Left colon (tissue), 2 donors: ENCODE measurements around the gene GMDS. TPM values are rescaled to one million over a fixed set of nuclear protein-coding genes. Genes with fewer than 3 reads are reported as not detected.

Experiments
- ATAC-seq: fragments of 200-7000 bp; cut with Tn5 transposase; one replicate; pipeline ENCODE4 v1.9.1; 2020; ENCODE audit warnings: mild to moderate bottlenecking, moderate library complexity
- DNase-seq, 2 donors: peaks; one replicate each; pipeline ENCODE4 v3.0.0-alpha.2; 2020
- intact Hi-C, 2 donors: fragments of 100-400 bp; cut with DNase I in 1 of 2; cut with micrococcal nuclease in 1 of 2; formaldehyde crosslinking; loops; one replicate each; pipeline versions ENCODE4 v1.11.2 to v1.14.0; 2022; cut with DNase I, micrococcal nuclease
- total RNA-seq, 2 donors: library from RNA; stranded (reverse); fragmentation: NEBNext Ultra II Directional; extraction: Animal tissue kit (Norgen Biotek cat#: 25700); gene quantifications; one replicate each; pipeline ENCODE4 v1.2.1, GENCODE V29; 2021
- donor health status: DM: no; HTN: no; CAD: no.
- donor health status: DM: yes; HTN: yes; CAD: no.

Gene GMDS
- total RNA-seq, 2 donors from 2014 or later, result 148 to 229 TPM

DNA sequence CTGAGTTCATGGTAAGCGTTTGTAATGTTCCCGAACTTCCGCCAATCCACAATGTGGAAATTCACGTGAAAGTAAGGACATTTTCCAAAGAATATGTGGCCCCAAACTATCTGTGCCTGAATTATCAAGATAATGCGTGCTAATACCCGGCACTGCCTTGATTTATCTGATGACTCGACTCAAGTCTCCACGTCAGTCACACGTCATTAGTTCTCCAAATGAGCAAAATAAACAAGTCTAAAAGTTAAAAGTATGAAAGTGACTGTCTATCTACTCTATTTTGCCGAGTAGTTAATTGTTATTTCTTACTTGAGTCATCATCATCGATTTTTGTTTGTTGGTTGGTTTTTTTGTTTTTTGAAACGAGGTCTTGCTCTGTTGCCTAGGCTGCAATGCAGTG is 657.4 kb downstream of the GMDS start:
- no peak for ATAC-seq
- no peak for DNase-seq
- intact Hi-C loops, result no loop called here

GRCh38 chr6:1587546-1587945 is 657.9 kb downstream of the GMDS start:
- intact Hi-C loops, result no loop called here
- no peak for ATAC-seq

GRCh38 chr6:1586861-1587450 is 658.4 kb downstream of the GMDS start:
- no peak for ATAC-seq
- no peak for DNase-seq
- intact Hi-C loops, result no loop called here

More at GRCh38 chr6:1587546-1587945, 657.9 kb downstream of the GMDS start:
- no peak for DNase-seq

- DNase-seq, result no peak
- intact Hi-C loops, result no loop called here
Observed at GRCh38 chr6:1586256-1586655, 659.1 kb downstream of the GMDS start.

DNA sequence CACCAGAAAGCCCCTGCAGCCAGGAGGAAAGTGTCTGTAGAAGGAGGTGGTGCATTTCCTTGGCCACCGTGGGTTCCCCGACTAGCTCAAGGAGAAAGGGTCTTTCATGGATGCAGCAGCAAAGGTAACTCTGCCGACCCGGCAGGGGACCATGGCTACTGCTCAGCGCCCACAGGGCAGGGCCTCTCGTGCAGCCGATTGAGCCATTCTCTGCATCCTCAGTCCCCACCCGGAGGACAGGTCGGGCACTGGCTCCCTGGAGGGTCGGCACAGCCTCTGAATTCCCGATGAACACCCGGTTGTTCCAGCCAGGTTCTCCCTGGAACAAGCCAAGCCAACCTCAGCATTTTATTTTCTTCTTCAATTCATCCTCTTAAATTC is 659.7 kb downstream of the GMDS start:
- intact Hi-C loops, result no loop called here
- ATAC-seq, result no peak
- DNase-seq, result no peak

More at GRCh38 chr6:1586256-1586655, 659.1 kb downstream of the GMDS start:
- ATAC-seq, result no peak

GRCh38 chr6:1584996-1585668 is 660.3 kb downstream of the GMDS start:
- intact Hi-C loops, result no loop called here
- DNase-seq (no peak), ATAC-seq (no peak)

- DNase-seq (no peak), ATAC-seq (no peak)
- intact Hi-C loops, result no loop called here
Observed at GRCh38 chr6:1584146-1584545, 661.3 kb downstream of the GMDS start.

GRCh38 chr6:1581120-1581991 is 664.0 kb downstream of the GMDS start:
- no peak for ATAC-seq
- intact Hi-C loops, result no loop called here
- no peak for DNase-seq

- no peak for DNase-seq
- no peak for ATAC-seq
- intact Hi-C loops, result no loop called here
Observed at GRCh38 chr6:1580585-1580984, 664.8 kb downstream of the GMDS start.

DNA sequence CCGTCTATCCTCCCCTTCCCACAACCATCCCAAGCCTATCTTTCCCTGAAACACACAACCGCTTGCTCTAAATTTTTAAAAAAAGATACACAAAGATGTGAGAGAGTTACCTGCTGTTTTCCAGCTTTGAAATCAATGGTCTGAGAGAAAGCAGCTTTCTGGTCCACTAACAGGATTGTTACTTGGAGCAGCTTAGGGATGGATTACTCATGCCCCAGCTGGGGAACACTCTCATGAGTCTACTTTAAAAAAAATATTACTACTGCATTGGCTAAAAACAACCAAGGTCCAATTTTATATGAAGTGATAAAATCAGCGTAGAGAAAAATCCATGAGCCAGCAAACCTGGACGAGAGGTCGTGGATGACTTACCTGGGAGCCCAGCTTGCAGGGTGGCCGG is 665.3 kb downstream of the GMDS start:
- ATAC-seq (no peak), DNase-seq (no peak)
- intact Hi-C loops, result no loop called here

DNA sequence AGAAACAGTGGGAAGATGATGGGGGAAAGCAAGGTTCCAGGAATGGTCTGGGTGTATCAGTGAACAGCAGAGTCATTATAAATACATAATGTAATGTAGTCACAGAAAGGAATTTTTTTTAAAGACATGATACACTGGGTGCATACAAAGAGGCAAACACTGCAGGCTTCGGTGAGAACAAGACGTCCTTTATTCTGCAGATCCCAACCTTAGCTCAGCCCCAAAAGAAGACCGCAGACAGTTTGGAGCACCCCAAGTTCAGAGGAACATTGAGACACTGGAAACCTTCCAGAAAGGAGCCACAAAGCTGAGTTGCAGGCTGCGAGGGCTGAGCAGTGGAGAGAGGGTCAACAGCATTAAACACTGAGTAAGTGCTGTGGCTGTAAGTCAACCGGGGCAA is 666.3 kb downstream of the GMDS start:
- intact Hi-C loops, result no loop called here
- no peak for ATAC-seq
- no peak for DNase-seq

DNA sequence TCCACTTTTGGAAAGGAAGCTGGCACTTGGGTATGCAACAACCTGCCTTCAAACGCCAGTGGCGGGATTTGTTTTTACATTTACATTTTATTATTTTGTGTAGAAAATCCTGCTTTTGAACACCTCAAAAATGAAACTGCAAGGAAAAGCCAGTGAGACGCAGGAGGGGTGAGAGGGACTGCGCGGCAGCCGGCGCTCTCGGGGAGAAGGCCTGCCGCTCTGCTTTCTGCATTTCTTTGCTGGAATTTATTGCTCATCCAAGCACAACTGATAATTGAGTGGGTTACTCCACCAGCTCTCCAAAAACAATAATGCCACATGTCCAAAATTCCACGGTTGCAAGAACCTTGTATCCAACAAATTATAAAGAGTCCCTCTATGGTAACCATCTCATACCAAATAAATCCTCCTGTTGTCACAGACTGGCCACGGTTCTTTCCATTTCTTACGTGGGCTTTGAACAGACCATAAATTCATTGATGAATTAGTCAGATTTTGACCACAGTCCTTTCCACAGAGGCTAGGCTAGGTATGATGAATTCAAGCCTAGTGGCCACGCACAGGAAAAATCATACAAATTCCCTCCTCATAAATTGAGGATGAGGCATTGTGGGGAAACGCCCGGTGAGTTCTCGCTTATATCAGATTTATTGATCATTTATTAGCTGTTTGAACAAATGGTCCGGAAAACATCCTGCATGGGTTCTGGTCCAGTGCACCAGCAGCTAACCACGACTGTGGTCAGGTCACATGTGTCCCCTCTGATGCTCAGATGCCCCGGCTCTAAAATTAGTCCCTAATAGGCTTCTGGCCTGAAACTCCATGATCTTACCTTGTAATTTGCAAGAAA is 667.3 kb downstream of the GMDS start:
- ATAC-seq, result no peak

DNA sequence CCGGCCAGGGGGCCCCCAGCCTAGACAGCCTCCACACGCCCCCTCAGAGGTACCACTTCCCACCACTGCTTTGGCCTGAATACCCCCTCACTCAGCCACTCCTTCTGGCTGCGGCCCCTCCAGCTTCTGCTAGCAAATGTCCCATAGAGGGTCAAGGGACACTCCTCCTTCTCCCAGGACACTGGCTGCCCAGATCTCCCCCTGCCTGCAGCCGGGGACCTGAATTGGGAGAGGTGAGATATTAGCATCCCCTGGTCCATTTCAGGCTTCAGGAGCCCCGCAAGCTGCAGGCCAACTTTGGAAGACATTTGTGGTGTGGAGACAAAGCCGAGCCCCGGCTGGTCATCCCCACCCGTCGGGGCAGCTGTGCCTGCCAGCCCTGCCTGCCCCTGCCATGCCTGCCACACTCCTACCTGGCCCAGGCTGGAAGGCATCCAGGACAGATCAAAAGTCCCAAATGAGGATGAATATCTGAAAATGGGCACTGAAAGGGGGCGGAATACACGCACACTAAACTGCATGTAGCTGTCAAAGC is 668.2 kb downstream of the GMDS start:
- DNase-seq (no peak), ATAC-seq (no peak)
- intact Hi-C loops, result no loop called here

More for the DNA sequence above, 667.3 kb downstream of the GMDS start:
- intact Hi-C loops, result no loop called here
- no peak for DNase-seq

GRCh38 chr6:1576711-1577110 is 668.7 kb downstream of the GMDS start:
- no peak for ATAC-seq
- intact Hi-C loops, result no loop called here
- DNase-seq, result no peak

GRCh38 chr6:1576166-1576565 is 669.2 kb downstream of the GMDS start:
- ATAC-seq (no peak), DNase-seq (no peak)
- intact Hi-C loops, result no loop called here

DNA sequence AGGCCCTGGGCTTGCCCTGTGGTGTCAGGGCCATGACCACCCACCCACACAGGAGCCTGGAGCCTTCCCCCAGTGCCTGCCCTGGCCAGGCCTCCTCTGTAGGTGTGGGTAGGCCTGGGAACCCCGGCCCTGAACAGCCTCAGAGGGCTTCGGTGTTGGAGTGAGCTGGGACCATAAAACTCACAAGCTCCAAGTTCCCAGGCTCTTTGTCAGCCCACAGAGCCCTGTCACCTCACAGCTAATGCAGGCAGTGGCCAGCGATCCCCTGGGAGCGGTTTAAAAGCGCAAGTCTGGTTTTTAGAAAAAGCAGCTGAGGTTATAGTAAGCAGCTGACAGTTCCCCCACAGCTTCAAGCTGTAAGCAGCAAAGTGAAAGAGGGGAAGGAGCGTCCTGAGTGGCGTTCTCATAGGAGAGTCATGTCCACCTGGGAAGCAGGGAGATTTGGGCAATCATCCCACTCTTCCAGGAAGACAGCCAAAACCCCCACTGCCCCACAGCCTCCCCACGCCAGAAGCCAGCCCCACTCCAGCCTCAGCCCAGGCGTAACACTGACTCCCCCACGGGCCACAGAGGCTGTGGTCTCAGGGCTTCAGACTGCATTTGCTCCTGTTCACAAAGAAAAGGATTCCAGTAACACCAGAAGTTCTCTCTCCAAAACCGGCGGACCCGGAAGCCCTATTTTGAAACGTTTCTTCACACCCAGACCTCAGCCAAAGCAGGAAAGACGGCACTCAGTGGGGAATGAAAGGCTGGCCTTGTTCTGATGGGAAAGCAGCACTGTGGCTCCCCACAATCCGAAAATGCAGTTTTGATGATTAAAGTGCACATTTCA is 670.0 kb downstream of the GMDS start:
- DNase-seq, result no peak
- intact Hi-C loops, result no loop called here
- no peak for ATAC-seq

DNA sequence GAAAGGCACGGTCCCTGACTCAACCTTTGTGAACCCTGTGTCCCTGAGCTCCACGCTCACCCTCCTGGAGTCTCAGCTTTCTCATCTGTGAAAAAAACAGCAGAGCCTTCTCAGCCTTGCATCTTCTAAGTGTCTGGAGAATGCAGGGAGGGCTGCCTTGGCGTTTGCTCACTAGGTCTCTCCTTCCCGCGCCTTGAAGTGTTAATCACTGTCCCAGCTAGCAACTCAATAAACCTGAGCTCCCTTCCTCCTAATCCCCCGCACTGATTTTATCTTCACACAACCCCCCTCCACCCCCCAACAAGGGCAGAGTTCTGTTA is 670.6 kb downstream of the GMDS start:
- DNase-seq, result no peak
- ATAC-seq, result no peak
- intact Hi-C loops, result no loop called here

DNA sequence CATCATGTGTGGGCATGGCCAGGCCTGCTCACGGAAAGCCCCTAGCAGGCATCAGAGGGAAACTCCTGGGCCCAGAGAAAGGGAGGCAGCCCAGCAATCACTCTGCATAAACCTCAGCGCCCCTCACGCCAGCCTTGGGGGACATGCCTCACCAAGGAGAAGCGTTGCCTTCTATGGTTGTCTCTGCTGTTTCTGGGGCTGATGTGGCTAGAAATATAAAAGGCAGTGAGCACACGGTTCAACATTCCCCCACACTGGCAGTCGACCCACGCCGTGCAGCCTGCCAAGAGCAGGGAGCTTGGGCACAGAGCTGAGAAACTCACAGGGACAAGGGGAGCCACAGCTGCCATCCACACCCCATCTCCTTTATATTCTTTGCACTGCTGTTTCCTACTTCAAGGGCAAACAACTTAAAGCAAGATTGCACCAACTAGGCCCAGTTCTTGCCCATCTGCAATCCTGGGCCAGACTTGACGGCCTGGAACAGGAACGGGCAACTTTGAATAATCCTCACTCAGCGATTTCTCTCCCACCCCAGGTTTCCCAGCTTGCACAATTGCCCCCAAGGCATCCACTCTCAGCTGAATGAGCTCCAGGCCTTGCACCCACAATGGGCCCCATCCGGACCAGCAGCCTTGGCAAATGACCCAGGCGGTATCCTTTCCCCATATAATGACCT is 671.2 kb downstream of the GMDS start:
- intact Hi-C loops, result no loop called here
- ATAC-seq, result no peak
- no peak for DNase-seq
